ENCODE data around the gene NPDC1.

Gene NPDC1, protein sequence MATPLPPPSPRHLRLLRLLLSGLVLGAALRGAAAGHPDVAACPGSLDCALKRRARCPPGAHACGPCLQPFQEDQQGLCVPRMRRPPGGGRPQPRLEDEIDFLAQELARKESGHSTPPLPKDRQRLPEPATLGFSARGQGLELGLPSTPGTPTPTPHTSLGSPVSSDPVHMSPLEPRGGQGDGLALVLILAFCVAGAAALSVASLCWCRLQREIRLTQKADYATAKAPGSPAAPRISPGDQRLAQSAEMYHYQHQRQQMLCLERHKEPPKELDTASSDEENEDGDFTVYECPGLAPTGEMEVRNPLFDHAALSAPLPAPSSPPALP

DNA sequence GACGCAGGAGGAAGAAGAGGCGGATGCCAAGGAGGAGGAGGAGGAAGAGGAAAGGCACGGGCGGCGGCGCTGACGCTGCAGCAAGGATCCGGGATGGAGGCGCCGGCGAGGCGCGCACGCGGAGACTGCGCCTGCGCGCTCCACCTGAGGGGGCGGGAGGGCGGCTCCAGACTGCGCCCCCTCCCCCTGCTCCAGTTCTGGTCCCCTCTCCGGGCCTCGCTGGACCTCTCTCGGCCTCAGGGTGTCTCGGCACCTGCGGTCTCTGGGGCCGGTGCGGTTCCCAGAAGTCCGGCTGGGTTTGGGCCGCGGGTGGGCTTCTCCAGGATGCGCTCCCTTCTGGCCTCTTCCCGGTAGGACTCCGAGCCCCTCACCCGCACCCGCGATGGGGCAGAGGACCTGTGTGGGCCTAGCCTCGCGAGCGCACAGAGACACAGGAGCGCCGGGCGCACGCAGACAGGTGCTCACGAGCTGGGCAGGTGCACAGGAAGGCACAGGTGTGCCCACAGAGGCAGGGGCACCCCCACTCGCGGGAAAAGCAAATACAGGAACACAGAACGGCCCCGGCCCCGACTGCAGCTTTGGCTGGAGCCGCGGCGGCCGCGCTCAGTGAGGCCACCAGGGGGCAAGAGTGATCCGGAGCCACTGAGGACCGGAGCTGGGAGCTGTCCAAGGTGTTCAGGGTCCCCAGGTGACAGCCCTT, at the start of gene NPDC1:
TSS of gene NPDC1 (minus strand) at position 90 of the 700 bp plus-strand sequence. CDS start 188 bp downstream, outside the sequence.
- DNase-seq = peak; percentile 93

DNA sequence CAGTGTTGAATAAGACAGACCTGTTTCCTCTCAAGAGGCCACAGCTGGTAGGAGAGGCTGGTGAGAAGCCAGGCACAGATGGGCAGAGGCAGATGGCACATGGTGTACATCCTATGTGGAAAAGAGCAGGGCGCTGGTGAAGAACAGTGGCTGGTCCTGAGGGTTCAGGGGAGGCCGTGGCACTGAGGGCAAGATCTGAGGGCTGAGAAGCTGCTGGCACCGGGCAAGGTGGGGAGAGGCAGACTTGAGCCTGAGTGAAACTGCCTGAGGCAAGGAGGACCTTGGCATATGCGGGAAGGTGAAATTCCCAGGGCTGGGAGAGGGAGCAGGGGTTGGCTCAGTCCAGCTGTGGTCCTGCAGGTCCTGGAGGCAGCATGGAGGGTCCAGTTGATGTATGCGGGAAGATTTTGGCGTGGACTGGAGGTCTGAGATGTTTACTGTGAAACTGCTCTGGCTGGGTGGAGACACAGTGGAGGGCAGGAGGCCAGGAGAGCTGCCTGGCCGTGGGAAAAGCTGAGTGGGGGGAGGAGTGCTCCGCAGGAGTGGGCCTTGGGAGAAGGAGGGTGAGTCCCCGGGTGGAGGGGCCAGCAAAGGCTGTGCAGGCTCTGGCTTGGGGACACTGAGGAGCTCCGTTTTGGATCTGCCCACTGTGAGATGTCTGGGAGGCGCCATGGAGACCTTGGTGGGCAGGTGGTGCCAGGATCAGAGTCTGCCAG, 43.4 kb upstream of the NPDC1 start:
- no peak for DNase-seq

DNA sequence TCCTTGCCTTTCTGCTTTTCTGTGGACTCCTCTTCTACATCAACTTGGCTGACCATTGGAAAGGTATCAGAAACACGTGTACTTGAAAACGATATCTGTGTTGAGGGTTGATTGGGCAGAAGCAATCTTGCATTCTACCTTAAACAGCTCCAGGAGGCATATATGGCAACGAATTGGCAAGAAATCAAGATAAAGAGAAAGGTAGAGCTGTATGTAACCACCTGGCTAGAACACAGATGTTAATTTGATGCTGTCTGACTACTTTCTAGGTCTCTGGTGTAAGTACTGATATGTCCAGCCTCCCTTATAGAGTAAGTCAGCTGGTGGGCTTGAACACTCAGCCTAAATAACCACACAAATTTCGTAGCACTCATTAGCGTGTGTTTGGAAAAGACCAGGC, 42.1 kb upstream of the NPDC1 start:
- DNase-seq = no peak

DNA sequence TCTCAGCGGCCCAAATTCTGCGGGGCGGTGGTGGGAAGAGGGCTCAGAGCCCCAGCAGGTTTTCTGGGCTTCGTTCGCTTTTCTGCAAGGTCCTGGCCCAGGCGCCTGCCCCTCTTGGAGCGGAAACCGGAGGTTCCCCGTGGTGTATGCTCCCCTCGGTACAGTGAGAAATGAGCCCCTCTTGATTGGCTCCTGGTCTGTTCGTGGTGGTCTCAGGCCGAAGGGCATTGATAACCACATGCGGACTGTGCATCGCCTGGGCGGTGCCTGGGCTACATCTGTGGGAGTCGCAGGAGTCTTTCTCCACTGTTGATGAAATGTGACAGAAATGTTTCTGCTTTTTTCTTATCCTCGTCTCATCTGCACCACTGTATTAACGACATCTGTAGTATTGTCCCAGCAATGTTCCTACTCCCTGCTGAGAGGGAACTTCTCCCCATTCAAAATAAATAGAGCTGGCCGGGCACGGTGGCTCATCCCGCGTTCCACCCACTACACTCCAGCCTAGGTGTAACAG, 41.5 kb upstream of the NPDC1 start:
- peak; percentile 62 for DNase-seq

DNA sequence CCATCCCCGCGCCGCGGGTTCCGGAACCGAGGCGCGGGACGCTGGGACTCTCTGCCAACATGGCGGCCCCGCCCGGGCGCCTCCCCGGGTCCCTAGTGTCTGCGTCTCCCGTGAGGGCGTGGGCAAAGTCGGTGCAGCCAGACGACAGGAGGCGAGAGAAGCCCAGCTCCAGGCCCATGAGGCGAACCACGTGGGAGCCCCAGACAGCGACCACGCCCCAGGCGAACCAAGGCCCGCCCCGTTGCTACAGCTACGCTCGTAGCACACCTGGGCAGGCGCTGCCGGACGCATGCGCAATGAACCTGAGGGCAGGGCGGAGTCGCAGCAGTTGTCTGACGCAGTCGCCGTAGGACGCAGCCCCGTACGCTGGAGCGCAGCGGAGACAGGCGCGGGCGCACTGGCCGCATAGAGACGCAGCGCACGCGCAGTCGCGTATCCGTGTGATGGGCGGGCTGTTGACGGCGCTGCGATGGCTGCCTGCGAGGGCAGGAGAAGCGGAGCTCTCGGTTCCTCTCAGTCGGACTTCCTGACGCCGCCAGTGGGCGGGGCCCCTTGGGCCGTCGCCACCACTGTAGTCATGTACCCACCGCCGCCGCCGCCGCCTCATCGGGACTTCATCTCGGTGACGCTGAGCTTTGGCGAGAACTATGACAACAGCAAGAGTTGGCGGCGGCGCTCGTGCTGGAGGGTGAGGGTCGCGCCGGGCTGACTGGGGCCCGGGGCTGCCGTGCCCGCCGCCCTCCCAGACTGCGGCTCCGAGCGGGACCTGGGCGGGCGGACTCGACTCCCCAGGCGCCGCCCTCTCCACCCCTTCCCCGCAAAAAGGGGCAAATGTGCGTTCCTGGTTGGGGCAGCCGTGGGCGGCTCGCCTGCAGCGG, 40.8 kb upstream of the NPDC1 start, which contains the start of gene MAN1B1:
TSS of gene MAN1B1 (plus strand) at position 455 of the 878 bp plus-strand sequence. CDS start at position 470, 15 bp downstream.
- DNase-seq = peak; percentile 99

DNA sequence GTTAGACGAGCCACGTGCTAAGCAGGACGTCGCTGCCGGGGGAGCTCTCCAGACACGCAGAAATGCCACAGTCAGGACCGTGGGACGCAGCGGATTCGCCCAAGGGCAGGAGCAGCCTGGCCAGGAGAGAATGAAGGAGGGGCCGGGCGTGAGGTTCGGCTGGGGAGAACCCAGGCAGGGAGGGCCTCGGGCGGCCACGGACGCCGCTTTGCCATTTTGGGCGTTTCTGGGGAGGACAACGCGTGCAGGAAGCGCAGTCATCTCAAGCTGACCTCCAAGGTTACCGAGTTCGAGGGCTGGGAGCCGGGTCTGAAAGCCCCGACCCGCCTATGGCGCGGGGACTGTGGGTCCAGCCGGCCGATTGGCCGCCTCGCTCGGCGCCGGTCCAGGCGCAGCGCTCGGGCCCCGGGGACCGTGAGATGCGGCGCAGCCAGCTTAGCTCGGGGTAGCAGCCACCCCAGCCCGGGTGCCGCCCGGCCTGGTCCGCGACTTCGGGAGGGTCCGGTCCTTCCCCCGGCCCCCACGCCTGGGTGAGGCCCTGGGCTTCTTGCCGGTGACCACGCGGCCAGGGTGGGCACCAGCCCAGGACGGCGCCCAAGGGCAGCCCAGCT, 40.0 kb upstream of the NPDC1 start:
- peak; percentile 58 for DNase-seq

DNA sequence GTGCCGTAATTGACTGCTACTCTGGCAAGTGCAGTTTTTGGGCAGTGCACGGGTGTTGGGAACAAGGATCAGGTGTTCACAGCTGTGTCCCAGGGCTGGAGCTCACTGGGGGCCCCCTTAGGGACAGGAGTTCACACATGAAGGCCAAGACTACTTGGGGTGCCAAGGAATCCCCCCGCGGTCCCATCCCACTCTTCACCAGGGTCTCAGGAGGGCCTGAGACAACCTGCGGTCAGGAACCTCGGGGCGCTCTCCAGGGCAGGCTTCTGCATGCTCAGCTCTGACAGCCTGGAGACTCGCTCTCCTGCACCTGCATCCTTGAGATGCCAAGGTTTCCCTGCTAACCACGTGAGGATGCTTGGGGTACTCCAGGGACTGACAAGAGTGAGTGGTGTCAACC, 38.5 kb upstream of the NPDC1 start:
- DNase-seq = no peak

DNA sequence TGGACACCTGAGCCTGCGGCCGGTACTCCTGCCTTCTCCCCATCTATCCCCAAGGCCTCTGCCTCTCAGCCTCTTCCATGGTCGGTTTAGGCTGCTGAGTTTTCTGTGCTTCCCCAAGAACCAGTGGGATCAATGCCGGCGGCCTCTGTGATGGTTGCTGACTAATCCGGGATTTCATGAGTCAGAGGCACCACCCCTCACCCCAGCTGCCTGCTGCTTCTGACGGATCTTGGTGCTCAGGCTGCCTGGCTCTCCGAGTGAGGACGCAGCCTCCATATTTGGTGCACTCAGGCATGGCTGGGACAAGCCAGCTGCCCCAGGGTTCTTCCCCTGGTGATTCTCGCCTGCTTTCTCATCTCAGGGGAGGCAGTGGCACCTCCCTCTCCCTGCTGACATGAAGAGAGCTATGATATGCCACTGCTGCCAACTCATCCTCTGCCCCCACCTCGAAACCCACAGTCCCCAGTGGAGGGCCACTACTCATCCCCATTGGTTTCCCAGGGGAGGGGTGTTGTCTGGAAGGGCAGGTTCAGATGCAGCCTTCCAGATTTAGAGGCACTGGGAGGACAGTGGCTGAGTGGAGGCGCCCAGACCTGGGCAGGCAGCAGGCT, 37.5 kb upstream of the NPDC1 start:
- no peak for DNase-seq

DNA sequence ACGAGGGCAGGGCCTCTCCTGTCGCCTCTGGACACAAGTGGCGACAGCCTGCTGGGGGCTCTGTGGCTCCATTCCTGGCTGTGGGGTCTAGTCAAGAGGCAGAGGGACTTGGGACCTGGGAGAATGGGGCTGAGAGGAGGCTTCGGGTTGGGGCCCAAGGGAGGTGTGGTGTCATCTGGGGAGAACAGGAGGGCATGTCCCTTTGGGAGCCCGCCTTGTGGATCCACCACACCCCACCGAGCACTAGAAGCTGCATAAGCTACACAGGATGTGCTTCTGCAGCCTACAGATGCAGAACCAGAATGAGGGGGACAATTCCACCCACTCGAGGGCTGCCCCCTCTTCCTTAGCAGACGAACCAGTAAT, 36.9 kb upstream of the NPDC1 start:
- DNase-seq = no peak

DNA sequence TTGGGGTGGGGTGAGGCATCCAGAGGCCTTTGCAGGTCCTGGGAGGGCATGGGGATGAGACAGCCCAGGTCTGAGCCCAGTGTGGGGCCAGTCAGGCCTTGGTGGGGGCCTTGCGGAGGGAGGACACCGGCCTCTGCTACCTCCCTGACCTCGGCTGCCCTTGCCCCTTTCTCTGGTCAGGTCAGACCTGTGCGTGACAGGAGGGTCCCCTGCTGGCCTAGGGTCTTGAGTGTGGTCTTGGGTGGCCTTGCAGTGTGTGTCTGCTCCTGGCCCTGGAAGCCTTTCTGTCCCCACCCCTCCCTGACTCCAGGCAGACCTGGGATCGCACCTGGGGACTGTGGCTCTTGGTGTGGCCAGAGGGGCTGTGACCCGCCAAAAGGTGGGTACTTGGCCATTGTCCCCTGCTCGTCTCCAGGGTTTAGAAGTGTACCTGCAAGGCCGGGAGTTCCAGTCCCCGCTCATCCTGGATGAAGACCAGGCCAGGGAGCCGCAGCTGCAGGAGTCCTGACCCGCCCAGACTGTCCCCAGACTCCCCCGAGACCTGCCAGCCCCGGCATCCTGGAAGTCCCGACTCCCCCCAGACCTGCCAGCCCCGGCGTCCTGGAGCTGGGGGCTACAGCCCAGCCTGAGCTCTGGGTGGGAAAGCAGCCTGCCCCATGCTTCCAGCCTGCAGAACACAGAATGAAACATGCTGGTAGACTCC, 36.4 kb upstream of the NPDC1 start:
- no peak for DNase-seq

DNA sequence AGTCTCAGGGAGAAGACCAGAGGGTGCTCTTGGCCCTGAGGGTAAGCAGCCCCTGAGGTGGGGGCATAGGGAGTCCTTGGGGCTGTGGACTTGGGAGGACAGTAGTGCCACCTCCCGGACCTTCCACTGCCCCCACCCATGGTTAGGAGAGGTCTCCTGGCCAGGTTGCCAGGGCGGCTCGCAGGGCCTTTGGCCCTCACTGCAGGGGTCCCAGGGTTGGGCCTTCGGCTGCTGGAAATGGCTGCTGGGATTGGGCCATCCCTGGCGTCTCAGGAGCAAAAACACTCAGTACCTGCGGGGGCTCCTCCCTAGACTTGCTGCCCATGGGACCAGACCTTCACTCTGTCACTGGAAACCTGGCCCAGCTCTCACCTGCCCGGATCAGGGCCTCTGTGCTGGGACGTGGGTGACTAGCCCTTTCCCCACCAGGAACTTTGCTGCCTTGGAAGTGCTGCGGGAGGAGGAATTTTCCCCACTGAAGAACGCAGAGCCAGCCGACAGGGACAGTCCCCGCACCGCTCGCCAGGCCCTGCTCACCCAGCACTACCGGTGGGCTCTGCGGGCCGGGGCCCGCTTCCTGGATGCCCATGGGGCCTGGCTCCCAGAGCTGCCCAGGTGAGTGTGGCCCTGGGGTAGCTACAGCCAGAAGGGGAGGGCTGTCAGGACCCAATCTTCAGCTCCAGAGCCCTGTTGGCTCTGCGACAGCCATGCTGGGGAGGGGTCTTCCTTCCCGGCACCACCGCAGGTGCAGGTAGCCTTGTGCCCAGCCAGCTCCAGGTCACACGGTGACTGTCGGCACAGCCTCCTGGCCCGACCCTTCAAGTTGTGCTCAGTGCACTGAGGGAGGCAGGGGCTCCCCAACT, 34.5 kb upstream of the NPDC1 start:
- no peak for DNase-seq

DNA sequence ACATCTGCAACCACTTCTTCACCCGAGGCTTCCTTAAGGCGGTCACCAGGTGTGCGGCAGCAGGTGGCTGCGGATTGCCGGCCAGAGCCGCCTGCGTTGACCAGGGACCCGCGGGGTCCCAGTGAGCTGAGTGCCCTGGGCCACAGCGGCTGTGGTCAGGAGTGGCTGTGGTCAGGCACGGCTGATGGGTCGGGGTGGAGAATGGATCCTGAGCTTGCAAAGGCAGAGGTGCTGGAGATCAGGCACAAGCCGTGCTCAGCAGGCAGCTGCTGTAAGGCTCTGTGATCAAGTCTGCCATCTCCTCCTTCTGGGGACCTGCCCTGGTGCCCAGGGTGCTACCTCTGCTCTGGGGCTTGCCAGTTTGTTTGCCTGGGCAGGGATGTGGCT, 33.4 kb upstream of the NPDC1 start:
- DNase-seq = no peak

DNA sequence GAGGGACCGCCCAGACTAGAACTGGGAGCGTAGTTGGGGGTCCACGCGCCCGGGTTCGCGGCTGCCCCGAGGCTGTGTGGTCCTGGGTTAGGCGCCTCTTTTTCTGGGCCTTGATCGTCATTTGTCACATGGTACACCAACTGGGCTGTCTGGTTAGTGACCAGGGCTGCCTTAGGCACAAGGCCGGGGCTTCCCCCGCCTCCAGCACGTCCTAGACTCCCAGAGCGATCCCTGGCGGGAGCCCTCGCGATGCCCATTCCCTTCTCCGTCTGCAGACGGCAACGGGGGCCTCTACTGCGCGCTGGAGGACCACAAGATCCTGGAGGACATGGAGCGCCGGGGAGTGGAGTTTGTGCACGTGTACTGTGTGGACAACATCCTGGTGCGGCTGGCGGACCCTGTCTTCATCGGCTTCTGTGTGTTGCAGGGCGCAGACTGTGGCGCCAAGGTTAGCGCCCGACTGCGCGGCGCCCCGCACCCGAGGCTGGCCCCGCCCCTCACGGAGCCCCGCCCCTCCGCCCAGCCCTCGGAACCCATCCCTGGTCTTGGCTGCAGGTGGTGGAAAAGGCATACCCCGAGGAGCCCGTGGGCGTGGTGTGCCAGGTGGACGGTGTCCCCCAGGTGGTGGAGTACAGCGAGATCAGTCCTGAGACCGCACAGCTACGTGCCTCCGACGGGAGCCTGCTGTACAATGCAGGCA, 32.9 kb upstream of the NPDC1 start:
- no peak for DNase-seq

DNA sequence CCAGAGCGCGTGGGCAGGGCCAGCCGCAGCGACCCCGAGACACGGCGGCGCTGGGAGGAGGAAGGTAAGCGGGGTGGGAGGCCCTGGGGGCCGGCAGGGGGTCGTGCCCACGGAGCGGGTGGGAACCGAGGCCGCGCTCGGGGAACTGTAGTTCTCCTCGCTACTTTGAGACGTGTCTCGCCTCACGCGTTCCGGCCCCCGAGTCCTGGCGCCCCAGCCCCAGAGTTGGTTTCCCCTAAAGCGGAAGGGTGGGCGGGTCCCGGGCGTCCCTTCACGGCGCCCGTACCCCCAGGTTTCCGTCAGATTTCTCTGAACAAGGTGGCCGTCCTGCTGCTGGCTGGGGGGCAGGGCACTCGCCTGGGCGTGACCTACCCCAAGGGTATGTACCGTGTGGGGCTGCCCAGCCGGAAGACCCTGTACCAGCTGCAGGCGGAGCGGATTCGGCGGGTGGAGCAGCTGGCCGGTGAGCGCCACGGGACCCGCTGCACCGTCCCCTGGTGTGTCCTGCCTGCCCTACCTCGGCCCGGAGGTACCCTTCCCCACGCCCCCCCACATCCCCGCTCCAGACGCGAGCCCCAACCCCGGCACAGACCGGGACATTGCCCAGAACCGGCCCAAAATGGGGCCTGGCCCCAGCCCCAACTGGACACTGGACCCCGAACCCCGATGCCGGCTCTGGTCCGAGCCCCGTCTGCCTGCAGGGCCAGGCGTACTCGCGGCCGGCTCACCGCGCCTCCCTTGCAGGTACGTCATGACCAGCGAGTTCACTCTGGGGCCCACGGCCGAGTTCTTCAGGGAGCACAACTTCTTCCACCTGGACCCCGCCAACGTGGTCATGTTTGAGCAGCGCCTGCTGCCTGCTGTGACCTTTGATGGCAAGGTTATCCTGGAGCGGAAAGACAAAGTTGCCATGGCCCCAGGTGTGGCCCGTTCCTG, 32.0 kb upstream of the NPDC1 start:
- DNase-seq = peak; percentile 58

DNA sequence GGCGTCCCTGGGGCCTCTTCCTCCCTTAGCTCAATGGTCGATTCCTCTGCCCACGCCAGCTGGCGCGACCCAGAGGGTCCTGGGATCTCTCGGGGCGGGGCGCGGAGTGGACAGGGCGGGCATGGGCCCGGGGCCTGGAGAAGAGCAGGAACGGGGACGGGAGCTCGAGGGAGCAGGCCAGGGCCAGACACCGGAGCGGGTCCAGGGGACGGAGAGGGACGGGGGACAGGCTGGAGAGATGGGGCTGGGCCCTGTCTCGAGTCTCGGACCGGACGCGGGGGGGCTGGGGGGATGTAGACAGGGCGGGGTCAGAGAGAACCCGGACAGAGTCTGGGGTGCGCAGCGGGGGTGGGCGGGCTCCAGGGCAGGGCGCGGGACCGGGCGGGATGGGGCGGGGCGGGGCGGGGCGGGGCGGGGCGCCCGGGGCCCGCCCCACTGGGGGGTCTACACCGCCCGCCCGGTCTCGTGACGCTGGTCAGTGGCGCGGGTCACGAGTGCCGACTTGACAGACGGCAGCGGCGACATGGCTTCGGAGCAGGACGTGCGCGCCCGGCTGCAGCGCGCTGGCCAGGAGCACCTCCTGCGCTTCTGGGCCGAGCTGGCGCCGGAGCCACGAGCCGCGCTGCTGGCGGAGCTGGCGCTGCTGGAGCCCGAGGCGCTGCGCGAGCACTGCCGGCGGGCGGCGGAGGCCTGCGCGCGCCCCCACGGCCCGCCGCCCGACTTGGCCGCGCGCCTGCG, 31.2 kb upstream of the NPDC1 start, which contains the start of gene UAP1L1:
TSS of gene UAP1L1 (plus strand) at position 508 of the 738 bp plus-strand sequence. CDS start at position 524, 16 bp downstream.
- peak; percentile 81 for DNase-seq

DNA sequence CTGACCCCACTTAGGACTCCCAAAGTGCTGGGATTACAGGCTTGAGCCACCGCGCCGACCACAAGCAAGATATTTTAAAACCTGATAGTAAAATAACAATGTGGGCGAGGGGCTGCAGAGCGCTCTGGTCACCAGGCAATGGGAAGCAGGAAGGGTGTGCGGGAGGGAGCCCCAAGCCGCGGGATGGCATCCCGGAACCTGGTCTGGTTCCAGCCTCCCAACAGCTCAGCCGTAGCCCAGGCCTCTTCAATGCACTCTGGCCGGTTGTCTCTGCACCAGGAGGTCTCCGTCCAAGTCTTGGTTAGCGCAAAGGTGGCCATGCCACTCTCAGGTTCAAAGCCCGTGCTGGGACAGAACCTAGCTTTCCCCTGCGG, 30.6 kb upstream of the NPDC1 start:
- DNase-seq = no peak

DNA sequence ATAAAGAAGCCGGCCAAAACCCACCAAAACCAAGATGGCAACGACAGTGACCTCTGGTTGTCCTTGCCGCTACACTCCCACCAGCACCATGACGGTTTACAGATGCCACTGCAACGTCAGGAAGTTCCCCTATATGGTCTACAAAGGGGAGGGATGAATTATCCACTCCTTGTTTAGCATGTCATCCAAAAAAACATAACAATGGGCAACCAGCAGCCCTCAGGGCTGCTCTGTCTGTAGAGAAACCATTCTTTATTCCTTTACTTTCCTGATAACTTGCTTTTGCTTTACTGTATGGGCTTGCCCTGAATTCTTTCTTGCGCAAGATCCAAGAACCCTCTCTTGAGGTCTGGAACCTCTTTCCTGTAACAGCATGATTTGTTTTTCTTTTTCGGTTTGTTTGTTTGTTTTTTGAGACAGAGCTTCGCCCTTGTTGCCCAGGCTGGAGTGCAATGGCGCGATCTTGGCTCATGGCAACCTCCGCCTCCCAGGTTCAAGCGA, 29.3 kb upstream of the NPDC1 start:
- DNase-seq = no peak

Measured in hematopoietic multipotent progenitor cell treated with erythropoietin and hydrocortisone succinate and interleukin-3 and kit ligand, for 6 days (in vitro differentiated cells).